OCI-LY1 (cell line): Measurements from ENCODE around the gene ZNF827.

Experiments
- H2AFZ ChIP-seq: fragments of 200-600 bp; sonication (generic), shearing (Covaris generic); 2 replicates; pipeline ENCODE4 v1.6.0; 2014; ENCODE audit warnings: antibody characterized with exemption, mild to moderate bottlenecking, low read length
- H3F3A ChIP-seq: fragments of 200-600 bp; sonication (generic), shearing (Covaris generic); 2 replicates; pipeline ENCODE4 v1.6.0; 2014; ENCODE audit warnings: mild to moderate bottlenecking, antibody characterized with exemption, low read length, moderate library complexity; ENCODE audit not compliant: insufficient read depth
- H3K27ac ChIP-seq: fragments of 200-600 bp; sonication (generic); 2 replicates; pipeline ENCODE4 v1.5.1; 2014; ENCODE audit warnings: low read length, mixed run types, mild to moderate bottlenecking, low read depth; ENCODE audit not compliant: poor library complexity, severe bottlenecking
- H3K27me3 ChIP-seq: fragments of 200-600 bp; sonication (generic); 2 replicates; pipeline ENCODE4 v1.6.0; 2014; ENCODE audit warnings: antibody characterized with exemption, mild to moderate bottlenecking, low read length, moderate library complexity; ENCODE audit not compliant: insufficient read depth
- H3K36me3 ChIP-seq: fragments of 200-600 bp; sonication (generic); 2 replicates; pipeline ENCODE4 v1.6.1; 2014; ENCODE audit warnings: mild to moderate bottlenecking, antibody characterized with exemption, low read length, moderate library complexity, mixed read lengths; ENCODE audit not compliant: insufficient read depth
- H3K4me1 ChIP-seq: fragments of 200-600 bp; sonication (generic); 2 replicates; pipeline ENCODE4 v1.5.1; 2014; ENCODE audit warnings: mild to moderate bottlenecking, low read length, moderate library complexity; ENCODE audit not compliant: insufficient read depth, severe bottlenecking
- H3K4me2 ChIP-seq: fragments of 200-600 bp; sonication (generic), shearing (Covaris generic); 2 replicates; pipeline ENCODE4 v1.6.1; 2014; ENCODE audit warnings: low read length
- H3K4me3 ChIP-seq: fragments of 200-600 bp; sonication (generic); 2 replicates; pipeline ENCODE4 v1.5.1; 2014; ENCODE audit warnings: low read length, low read depth, mild to moderate bottlenecking, mixed read lengths; ENCODE audit not compliant: poor library complexity, severe bottlenecking
- H3K79me2 ChIP-seq: fragments of 200-600 bp; shearing (Covaris generic); 2 replicates; pipeline ENCODE4 v1.6.1; 2016; ENCODE audit warnings: mixed run types, low read length, mixed read lengths; ENCODE audit not compliant: insufficient read depth
- H3K9ac ChIP-seq: fragments of 200-600 bp; sonication (generic), shearing (Covaris generic); 2 replicates; pipeline ENCODE4 v1.6.1; 2014; ENCODE audit warnings: mild to moderate bottlenecking, low read length, mixed read lengths
- H3K9me2 ChIP-seq: fragments of 200-600 bp; sonication (generic), shearing (Covaris generic); 2 replicates; pipeline ENCODE4 v1.6.1; 2014; ENCODE audit warnings: low read depth, mild to moderate bottlenecking, low read length, mixed read lengths
- H3K9me3 ChIP-seq: fragments of 200-600 bp; shearing (Covaris generic); 2 replicates; pipeline ENCODE4 v1.6.1; 2014; ENCODE audit warnings: low read length, mixed read lengths
- H4K20me1 ChIP-seq: fragments of 200-600 bp; sonication (generic), shearing (Covaris generic); 2 replicates; pipeline ENCODE4 v1.6.0; 2016; ENCODE audit warnings: mild to moderate bottlenecking, low read length; ENCODE audit not compliant: insufficient read depth
- CTCF ChIP-seq: fragments of 200-600 bp; sonication (generic), shearing (Covaris generic); IDR thresholded peaks from 2 replicates; pipeline ENCODE4 v1.5.1; 2017; ENCODE audit warnings: mild to moderate bottlenecking, antibody characterized with exemption, low read length, moderate library complexity, mixed read lengths
- EZH2 ChIP-seq: fragments of 200-600 bp; sonication (generic), shearing (Covaris generic); IDR thresholded peaks from 2 replicates; pipeline ENCODE4 v1.8.0; 2017; ENCODE audit warnings: borderline replicate concordance, mixed run types, mild to moderate bottlenecking, antibody characterized with exemption, low read length, moderate library complexity, mixed read lengths

Gene ZNF827

DNA sequence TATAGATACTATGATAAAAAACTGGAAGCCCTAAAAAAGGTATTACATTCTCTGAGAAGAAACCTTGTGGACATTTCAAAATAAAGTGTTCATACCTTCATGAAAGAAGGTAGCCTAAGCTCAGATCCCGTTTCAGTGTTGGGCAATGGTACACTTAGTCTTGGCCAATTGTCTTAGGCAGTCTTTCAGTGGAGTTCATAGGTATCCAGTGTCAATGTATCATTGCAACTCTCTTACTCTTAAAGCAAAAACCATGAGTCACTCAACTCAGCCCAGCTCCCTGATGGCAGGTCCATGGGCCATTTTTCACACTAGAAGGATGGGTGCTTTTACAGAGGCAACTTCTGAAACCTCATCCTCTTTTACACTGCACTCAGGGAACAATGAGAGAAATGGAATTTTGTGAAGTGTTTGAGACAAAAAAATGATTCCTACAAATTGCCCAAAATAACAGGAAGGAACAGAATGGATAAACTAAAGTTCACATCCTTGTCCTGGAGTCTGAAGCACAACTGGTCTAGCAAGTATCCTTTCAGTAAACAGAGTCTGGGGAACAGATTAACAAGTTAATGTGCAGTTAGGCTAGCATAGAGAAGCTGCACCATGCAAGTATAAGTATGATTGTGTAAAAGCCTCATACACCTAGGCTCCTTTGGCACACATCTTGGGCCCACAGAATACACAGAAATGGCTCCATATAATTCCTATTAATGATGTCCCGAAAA is 7.0 kb upstream of the ZNF827 start:
- no peak overlapping the region for H2AFZ ChIP-seq
- H3K9me2 ChIP-seq = no peaks in the 10 kb centered on the region
- no peak overlapping the region for H3K4me2 ChIP-seq
- H3K36me3 ChIP-seq = no peaks in the 10 kb centered on the region
- no peaks in the 10 kb centered on the region for H3K27me3 ChIP-seq
- H3K79me2 ChIP-seq = no peaks in the 10 kb centered on the region
- no peak overlapping the region for H3K27ac ChIP-seq
- H3K4me1 ChIP-seq = no peaks in the 10 kb centered on the region
- no peak overlapping the region for H3K4me3 ChIP-seq
- H3F3A ChIP-seq = no peaks in the 10 kb centered on the region
- no peaks in the 10 kb centered on the region for H3K9me3 ChIP-seq
- no peaks in the 10 kb centered on the region for H4K20me1 ChIP-seq
- no peak overlapping the region for H3K9ac ChIP-seq
- no peak for TF ChIP-seq CTCF
- TF ChIP-seq EZH2 = no peak

DNA sequence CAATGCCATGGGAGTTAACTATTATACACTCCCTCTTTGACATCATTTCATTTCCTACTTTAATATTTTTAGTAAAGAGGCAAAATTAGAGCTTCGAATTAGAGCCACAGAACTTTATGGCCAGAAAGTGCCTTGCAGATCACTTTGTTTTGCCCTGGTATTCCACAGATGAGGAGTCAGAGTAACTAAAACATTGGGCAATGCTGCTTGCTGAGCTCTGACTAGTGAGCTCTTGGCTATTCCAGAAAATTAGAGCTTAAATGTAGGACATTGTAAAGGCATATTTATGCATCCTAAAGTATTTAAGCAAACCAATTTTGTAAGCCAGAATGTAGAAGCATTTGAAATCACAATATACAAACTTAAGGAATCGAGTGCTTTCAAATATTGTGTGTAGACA is 6.3 kb upstream of the ZNF827 start:
- H3K4me1 ChIP-seq = no peaks in the 10 kb centered on the region
- no peaks in the 10 kb centered on the region for H3K27me3 ChIP-seq
- no peaks in the 10 kb centered on the region for H3K36me3 ChIP-seq
- H3K79me2 ChIP-seq = no peaks in the 10 kb centered on the region
- no peak overlapping the region for H3K4me2 ChIP-seq
- H3K9me3 ChIP-seq = no peaks in the 10 kb centered on the region
- H3K27ac ChIP-seq = no peak overlapping the region
- no peaks in the 10 kb centered on the region for H4K20me1 ChIP-seq
- H3K9me2 ChIP-seq = no peaks in the 10 kb centered on the region
- no peak overlapping the region for H2AFZ ChIP-seq
- H3K9ac ChIP-seq = no peak overlapping the region
- TF ChIP-seq CTCF (no peak), EZH2 (no peak)
- no peaks in the 10 kb centered on the region for H3F3A ChIP-seq
- H3K4me3 ChIP-seq = no peak overlapping the region

- no peak overlapping the region for H3K9ac ChIP-seq
- H3K4me3 ChIP-seq = no peak overlapping the region
- H2AFZ ChIP-seq = no peak overlapping the region
Observed at GRCh38 chr4:145939856-145940255, 1.2 kb upstream of the ZNF827 start.

More at GRCh38 chr4:145939856-145940255, 1.2 kb upstream of the ZNF827 start:
- Histone ChIP-seq H3K79me2 (peaks cover 10% of the 10 kb centered on the region), H3K9me2 (no peaks in the 10 kb centered on the region), H4K20me1 (no peaks in the 10 kb centered on the region), H3K4me2 (no peak overlapping the region), H3K27ac (no peak overlapping the region), H3K27me3 (no peaks in the 10 kb centered on the region), H3K9me3 (no peaks in the 10 kb centered on the region), H3F3A (no peaks in the 10 kb centered on the region), H3K4me1 (peaks cover 22% of the 10 kb centered on the region), H3K36me3 (no peaks in the 10 kb centered on the region)
- TF ChIP-seq CTCF (no peak), EZH2 (no peak)
